RWPE2 (cell line): ENCODE results near the gene ANXA2.

Experiments
- ATAC-seq: fragments of 200-7000 bp; cut with Tn5 transposase; 3 replicates; pipeline ENCODE4 v1.9.1; 2021; ENCODE audit warnings: low read depth
- DNase-seq: peaks from one replicate; pipeline ENCODE4 v3.0.0-alpha.2; 2020; ENCODE audit warnings: low spot score
- H3K27ac ChIP-seq: fragments of 450-650 bp; 2 replicates; pipeline ENCODE4 v1.5.1; 2017; ENCODE audit warnings: mild to moderate bottlenecking; ENCODE audit not compliant: poor library complexity, severe bottlenecking
- H3K27me3 ChIP-seq: fragments of 250-450 bp; sonication (Bioruptor Pico); 2 replicates; pipeline ENCODE4 v1.5.1; 2021; ENCODE audit warnings: mild to moderate bottlenecking, moderate library complexity; ENCODE audit not compliant: insufficient read depth, poor library complexity, severe bottlenecking
- H3K36me3 ChIP-seq: fragments of 250-450 bp; sonication (Bioruptor Pico); 2 replicates; pipeline ENCODE4 v1.5.1; 2020; ENCODE audit warnings: low read depth, mild to moderate bottlenecking, moderate library complexity
- H3K4me1 ChIP-seq: fragments of 250-450 bp; sonication (Bioruptor Pico); 2 replicates; pipeline ENCODE4 v1.5.1; 2021; ENCODE audit warnings: mild to moderate bottlenecking, moderate library complexity; ENCODE audit not compliant: insufficient read depth, poor library complexity, severe bottlenecking
- H3K4me3 ChIP-seq: fragments of 250-450 bp; sonication (Bioruptor Pico); 2 replicates; pipeline ENCODE4 v1.5.1; 2021; ENCODE audit warnings: mild to moderate bottlenecking, moderate library complexity; ENCODE audit not compliant: severe bottlenecking
- H3K9me3 ChIP-seq: fragments of 250-450 bp; sonication (Bioruptor Pico); 2 replicates; pipeline ENCODE4 v1.5.1; 2021; ENCODE audit warnings: mild to moderate bottlenecking, moderate library complexity; ENCODE audit not compliant: severe bottlenecking
- TF ChIP-seq, protein P1 (sequence below): fragments of 450-650 bp; IDR thresholded peaks from one replicate; pipeline ENCODE4 v1.5.1; 2017; ENCODE audit warnings: mild to moderate bottlenecking, moderate library complexity; ENCODE audit not compliant: poor library complexity, severe bottlenecking

ANXA2 gene

DNA sequence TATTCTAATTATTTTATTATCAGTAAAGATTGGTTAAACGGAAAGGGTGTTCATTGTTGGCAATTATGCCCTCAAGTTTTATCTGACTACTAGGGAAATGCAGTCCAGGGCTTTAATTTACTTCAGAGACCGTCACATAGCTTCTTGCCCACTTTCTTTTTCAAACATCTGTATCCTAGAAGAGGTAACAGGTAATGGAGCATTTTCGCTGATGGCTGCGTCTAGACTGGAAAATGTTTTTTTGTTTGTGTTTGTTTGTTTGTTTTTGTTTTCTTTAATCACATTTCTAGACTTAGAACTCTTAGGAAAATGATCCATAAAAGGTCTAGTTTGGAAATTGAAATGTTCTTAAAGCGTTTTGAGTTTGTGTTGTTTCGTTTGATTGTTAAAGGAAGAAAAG, 71.4 kb downstream of the ANXA2 start:
- Histone ChIP-seq H3K36me3 (no peaks in the 10 kb centered on the region), H3K9me3 (no peaks in the 10 kb centered on the region), H3K4me3 (no peak overlapping the region), H3K27ac (no peak overlapping the region), H3K4me1 (no peaks in the 10 kb centered on the region), H3K27me3 (no peaks in the 10 kb centered on the region)
- TF ChIP-seq, protein P1, sequence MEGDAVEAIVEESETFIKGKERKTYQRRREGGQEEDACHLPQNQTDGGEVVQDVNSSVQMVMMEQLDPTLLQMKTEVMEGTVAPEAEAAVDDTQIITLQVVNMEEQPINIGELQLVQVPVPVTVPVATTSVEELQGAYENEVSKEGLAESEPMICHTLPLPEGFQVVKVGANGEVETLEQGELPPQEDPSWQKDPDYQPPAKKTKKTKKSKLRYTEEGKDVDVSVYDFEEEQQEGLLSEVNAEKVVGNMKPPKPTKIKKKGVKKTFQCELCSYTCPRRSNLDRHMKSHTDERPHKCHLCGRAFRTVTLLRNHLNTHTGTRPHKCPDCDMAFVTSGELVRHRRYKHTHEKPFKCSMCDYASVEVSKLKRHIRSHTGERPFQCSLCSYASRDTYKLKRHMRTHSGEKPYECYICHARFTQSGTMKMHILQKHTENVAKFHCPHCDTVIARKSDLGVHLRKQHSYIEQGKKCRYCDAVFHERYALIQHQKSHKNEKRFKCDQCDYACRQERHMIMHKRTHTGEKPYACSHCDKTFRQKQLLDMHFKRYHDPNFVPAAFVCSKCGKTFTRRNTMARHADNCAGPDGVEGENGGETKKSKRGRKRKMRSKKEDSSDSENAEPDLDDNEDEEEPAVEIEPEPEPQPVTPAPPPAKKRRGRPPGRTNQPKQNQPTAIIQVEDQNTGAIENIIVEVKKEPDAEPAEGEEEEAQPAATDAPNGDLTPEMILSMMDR = no peak
- DNase-seq = no peak
- no peak for ATAC-seq

DNA sequence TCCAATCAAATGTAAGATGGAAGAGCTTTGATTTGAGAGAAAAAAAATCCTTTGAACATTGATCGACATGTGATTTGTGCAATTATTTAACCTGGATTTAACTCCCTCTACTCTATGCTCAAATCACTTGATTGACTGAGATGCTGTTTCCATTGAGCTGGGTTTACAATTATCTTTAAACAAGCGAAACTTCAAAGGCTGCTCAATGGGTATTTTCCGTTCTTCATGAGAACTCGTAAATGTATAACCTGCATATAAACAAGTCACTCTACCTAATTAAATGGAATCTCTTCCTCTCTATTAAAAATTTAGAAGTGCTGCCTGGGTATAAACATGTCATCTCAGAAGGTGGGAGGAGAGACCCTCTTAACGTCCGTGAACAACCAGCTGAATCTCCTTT, 71.9 kb downstream of the ANXA2 start:
- H3K27me3 ChIP-seq = no peaks in the 10 kb centered on the region
- H3K4me3 ChIP-seq = no peak overlapping the region
- TF ChIP-seq, protein P1 = no peak
- H3K4me1 ChIP-seq = no peaks in the 10 kb centered on the region
- DNase-seq = no peak
- no peaks in the 10 kb centered on the region for H3K9me3 ChIP-seq
- ATAC-seq = no peak
- H3K36me3 ChIP-seq = no peaks in the 10 kb centered on the region
- H3K27ac ChIP-seq = no peak overlapping the region

DNA sequence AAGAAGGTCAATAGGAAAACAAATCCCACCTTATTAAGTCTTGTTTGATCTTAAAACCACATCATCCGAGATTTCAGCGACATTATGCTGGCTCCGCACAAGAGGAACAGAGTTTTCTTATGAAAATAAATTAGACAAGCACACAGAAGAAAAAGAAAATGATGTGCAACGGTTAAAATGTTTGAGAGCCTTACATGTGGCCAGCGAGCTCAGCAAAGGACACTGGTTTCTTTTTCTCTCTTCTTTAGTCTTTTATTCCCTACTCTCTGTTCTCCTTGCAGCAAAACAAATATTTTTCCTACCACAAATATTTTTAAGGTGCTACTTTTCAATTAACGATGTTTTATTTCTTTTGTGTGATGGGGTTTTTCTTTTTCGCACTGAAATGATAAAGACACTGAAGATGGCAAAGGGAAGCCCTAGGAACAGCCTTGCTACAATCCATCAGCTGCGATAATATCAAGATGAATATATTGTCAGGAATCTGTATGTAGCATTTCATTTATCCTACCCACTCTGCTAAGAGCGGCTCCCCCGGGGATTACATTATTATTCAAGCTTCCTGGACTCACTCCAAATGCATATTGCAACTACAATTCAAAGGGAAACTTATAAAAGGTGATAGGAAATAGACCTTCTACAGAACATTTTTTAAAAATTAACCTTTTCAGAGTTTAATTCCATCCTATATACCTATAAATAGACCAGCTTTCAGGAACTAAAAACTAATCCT, 72.9 kb downstream of the ANXA2 start:
- Histone ChIP-seq H3K9me3 (no peaks in the 10 kb centered on the region), H3K36me3 (no peaks in the 10 kb centered on the region), H3K4me1 (no peaks in the 10 kb centered on the region), H3K4me3 (no peak overlapping the region), H3K27me3 (no peaks in the 10 kb centered on the region), H3K27ac (no peak overlapping the region)
- TF ChIP-seq, protein P1 = no peak
- ATAC-seq = no peak
- DNase-seq = no peak

DNA sequence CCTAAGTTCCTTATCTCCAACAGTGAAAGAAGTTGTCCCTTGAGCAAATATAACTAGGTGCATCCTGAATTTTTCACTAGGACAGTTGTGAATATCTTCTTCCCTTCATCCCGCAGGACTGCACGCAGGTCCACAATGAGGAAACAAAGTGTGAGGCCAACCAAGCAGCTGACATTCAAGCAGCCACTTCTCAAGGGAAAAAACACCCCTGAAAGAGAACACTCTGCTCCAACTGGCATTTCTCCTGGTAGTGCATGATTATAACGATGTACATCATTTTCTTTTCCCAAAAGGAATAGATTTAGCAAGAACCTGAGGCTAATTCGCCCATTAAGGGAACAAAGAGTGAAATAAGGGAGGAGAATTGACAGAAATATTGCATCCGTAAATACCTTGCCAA, 74.5 kb downstream of the ANXA2 start:
- Histone ChIP-seq H3K36me3 (no peaks in the 10 kb centered on the region), H3K27ac (no peak overlapping the region), H3K9me3 (no peaks in the 10 kb centered on the region), H3K4me1 (no peaks in the 10 kb centered on the region), H3K4me3 (no peak overlapping the region), H3K27me3 (no peaks in the 10 kb centered on the region)
- DNase-seq (no peak), ATAC-seq (no peak)
- TF ChIP-seq, protein P1 = no peak

DNA sequence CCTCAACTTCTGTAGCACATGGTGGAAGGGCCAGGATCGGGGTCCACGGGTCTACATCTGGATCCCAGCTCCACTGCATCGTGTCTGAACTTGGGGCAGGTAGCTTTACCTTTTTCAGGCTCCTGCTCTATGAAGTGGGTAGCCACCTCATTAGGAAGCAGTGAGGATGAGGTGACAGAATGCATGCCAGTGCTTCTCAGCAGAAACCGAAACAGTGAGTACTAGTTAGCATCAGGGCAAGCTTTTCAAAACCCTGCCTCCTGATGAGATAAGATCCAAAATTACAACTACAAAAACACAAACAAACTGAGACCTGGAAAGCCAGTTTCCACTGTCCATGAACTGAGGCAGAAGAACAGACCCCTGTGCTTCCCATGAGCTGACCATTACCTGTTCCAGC, 77.4 kb downstream of the ANXA2 start:
- H3K4me3 ChIP-seq = no peak overlapping the region
- TF ChIP-seq, protein P1 = no peak
- H3K36me3 ChIP-seq = no peaks in the 10 kb centered on the region
- H3K27me3 ChIP-seq = no peaks in the 10 kb centered on the region
- no peak for DNase-seq
- no peak for ATAC-seq
- no peaks in the 10 kb centered on the region for H3K9me3 ChIP-seq
- H3K4me1 ChIP-seq = peaks cover 15% of the 10 kb centered on the region
- no peak overlapping the region for H3K27ac ChIP-seq
